GM19395 (cell line): ENCODE data around the gene MATR3.
"Not testable (repeated sequence)": the region's sequence is repeated elsewhere in the genome, so short reads cannot be mapped to it uniquely, and the experiment has no call there.

ENCODE experiments used
- ATAC-seq: cut with Tn5 transposase; IDR thresholded peaks from one replicate; pipeline ENCODE4 v1.9.1; 2021; ENCODE audit warnings: mild to moderate bottlenecking, moderate library complexity; ENCODE audit not compliant: unreplicated experiment

Gene MATR3

DNA sequence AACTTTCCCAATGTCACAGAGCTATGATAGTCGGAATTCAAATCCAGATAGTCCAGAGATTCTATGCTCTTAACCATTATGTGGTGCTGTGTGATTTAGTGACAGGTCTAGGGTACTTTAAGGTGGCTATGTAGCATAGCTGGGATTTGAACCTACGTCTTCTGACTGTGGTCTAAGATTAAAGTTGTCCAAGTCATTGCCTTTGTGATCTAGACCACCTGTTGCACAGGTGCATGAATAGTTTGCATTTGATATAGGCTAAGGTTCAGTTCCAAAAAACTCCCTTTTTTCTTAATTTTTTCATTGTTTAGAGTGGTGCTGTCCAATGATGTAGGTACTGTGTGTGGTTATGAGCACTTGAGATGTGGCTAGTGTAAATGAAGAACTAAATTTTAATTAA is 50.6 kb downstream of the MATR3 start:
- ATAC-seq: no peak

DNA sequence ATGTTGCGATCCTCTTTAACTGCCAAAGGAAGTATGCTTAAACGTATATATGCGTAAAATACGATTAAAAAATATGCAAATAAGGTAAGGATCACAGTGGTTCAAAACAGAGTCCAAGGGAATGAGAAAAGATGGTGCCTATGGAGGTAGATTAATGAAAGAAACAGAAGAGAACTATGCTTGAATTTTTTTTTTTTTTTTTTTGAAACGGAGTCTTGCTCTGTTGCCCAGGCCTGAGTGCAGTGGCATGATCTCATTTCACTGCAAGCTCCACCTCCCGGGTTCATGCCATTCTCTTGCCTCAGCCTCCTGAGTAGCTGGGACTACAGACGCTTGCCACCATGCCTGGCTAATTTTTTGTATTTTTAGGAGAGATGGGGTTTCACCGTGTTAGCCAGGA is 51.9 kb downstream of the MATR3 start:
- ATAC-seq: not testable (repeated sequence)

- not testable (repeated sequence) for ATAC-seq
Observed at GRCh38 chr5:139347863-139348262, 54.3 kb downstream of the MATR3 start.

- ATAC-seq: no peak
Observed at GRCh38 chr5:139354186-139354585, 60.6 kb downstream of the MATR3 start.

- ATAC-seq: not testable (repeated sequence)
Observed at GRCh38 chr5:139355900-139356299, 62.4 kb downstream of the MATR3 start.

DNA sequence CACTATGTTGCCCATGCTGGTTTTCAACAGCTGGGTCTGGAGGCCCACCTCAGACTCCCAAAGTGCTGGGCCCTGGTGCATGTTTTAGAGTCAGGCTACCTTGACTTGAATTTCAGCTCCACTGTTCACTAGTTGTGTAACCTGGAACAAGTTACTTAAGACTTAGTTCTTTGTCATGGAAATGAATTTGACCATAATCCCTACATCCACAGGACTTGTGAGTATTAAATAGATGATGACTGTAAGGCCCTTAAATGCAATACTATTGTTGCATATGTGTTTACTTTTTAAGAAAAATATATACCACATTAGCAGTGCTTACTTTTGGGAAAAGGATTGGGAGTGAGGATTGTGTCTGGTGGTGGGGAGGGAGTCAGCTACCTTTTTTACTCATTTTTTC is 64.5 kb downstream of the MATR3 start:
- no peak for ATAC-seq

DNA sequence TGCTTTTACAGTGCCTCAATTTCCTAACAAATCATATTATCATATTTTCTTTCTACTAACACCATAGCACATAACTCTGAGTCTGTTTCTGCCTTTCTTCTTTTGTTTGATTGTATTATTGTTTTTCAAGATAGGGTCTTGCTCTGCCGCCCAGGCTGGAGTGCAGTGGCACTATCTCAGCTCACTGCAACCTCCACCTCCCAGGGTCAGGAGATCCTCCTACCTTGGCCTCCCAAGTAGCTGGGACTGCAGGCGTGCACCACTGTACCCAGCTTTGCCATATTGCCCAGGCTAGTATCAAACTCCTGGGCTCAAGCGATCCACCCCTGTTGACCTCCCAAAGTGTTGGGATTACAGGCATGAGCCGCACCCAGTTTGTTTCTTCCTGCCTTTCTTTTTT is 66.8 kb downstream of the MATR3 start:
- ATAC-seq: no peak

- ATAC-seq: no peak
Observed at GRCh38 chr5:139361835-139362429, 68.4 kb downstream of the MATR3 start.

DNA sequence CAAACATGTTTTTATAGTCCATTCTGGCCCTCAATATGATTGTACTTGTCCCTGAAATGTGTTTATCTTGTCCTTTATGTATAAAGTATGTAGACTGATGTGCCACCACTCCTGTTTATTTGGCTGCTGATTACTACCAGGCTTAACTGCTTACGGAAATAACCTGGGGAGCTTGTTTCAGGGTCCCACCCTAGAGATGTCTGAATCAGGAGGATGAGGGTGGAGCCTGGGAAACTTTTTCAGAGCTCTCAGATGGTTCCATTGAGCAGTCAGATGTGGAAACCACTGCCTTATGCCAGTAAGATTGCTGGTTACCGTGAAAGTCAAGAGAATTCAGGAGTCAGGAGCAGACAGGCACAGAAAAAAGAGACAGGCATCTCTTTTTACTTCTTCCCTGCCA is 70.4 kb downstream of the MATR3 start:
- ATAC-seq: no peak

DNA sequence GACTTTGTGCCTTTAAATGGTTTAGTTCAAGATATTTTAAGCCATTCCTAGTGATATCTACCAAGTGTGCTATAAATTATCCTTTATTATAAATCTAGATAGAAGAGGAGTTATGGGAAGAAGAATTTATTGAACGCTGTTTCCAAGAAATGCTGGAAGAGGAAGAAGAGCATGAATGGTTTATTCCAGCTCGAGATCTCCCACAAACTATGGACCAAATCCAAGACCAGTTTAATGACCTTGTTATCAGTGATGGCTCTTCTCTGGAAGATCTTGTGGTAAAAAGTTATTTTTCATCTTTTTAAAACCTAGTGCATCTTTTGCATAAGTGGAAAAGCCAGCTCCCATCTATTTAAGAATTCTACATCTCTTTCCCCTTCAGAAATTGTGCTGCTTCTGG is 70.9 kb downstream of the MATR3 start:
- ATAC-seq: no peak

DNA sequence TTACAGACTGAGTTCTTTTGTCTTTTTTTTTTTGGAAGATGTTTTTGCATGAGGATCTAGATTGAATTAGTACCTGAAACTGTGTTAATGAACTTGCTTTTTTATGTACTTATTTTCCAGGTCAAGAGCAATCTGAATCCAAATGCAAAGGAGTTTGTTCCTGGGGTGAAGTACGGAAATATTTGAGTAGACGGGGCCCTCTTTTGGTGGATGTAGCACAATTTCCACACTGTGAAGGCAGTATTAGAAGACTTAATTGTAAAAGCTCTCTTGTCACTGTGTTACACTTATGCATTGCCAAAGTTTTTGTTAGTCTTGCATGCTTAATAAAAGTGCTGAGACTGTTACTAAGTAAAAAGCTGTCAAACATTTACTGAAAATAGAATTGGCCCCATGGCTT is 75.1 kb downstream of the MATR3 start:
- no peak for ATAC-seq

DNA sequence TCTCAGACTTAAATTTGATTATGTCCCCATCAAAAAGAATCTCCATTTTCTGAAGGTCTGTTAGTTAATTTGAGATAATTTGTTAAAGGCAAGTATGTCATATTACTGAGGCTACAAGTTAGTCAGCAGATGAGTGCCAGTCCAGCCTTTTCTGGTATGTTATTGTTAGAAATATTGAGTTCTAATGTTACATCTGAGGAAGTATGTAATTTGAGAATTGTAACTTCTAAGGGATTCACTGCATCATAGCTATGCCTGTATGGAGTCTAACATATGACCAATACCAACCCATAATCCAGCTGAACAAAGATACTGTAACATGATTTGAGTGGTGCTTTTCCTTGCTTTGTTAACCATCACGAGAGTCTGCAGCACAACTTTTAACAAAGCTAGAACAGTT is 75.6 kb downstream of the MATR3 start:
- no peak for ATAC-seq

- ATAC-seq: no peak
Observed at GRCh38 chr5:139371482-139372435, 78.2 kb downstream of the MATR3 start.

GRCh38 chr5:139374909-139375308 is 81.4 kb downstream of the MATR3 start:
- ATAC-seq: no peak

DNA sequence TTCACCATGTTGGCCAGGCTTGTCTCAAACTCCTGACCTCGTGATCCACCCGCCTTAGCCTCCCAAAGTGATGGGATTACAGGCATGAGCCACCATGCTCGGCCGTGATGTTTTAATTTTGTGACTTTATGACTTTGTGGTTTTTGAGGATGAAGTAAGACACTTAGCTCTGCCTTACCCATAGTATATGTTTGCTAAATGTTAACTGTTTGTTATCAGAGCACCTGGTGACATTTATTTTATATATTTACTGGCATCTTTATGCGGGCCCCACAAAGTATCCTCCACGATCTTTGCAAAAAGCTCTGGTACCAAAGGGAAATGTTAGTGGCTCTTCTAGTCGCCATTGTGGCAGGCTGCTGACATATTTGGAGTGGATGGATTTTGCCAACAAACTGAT is 82.8 kb downstream of the MATR3 start:
- no peak for ATAC-seq

DNA sequence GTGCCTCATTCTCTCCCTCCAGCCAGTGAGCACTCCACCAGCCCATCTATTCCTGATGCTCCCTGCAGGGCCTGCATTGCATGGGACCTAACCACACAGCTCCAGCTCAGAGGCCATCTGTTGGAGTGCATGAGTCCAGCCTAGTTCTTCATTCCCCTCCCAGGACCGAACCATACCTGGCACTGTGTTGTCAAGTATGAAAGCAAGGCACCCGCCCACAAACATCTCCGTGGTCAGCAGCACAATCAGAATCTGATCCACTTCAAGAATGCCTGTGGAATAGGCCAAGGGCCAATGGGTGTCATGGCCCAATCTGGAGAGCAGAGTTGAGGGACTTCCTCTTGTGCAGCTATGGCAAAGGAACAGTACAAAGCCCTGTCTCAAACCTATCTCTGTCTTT is 83.7 kb downstream of the MATR3 start:
- ATAC-seq: no peak

- ATAC-seq: no peak
Observed at GRCh38 chr5:139378101-139378825, 84.7 kb downstream of the MATR3 start.

DNA sequence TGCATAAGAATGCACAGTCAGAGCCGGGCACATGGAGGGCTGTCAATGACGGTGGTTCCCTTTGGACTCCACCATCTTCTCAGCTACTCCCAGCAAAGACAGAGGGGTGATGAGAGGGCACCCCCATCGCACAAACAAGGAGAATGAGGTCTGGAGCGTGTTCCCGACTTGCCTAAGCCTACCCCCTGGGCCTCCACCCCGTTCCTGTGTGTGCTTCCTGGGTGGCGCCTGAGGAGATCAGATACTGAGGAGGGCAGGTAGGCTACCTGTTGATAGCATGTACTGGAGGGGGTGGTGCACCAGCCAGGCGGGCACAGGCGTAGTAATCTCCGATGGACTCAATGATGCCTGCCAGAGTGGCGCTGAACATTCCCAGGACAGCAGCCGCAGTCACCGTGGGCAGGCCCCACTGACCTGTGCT is 85.4 kb downstream of the MATR3 start:
- ATAC-seq: no peak

DNA sequence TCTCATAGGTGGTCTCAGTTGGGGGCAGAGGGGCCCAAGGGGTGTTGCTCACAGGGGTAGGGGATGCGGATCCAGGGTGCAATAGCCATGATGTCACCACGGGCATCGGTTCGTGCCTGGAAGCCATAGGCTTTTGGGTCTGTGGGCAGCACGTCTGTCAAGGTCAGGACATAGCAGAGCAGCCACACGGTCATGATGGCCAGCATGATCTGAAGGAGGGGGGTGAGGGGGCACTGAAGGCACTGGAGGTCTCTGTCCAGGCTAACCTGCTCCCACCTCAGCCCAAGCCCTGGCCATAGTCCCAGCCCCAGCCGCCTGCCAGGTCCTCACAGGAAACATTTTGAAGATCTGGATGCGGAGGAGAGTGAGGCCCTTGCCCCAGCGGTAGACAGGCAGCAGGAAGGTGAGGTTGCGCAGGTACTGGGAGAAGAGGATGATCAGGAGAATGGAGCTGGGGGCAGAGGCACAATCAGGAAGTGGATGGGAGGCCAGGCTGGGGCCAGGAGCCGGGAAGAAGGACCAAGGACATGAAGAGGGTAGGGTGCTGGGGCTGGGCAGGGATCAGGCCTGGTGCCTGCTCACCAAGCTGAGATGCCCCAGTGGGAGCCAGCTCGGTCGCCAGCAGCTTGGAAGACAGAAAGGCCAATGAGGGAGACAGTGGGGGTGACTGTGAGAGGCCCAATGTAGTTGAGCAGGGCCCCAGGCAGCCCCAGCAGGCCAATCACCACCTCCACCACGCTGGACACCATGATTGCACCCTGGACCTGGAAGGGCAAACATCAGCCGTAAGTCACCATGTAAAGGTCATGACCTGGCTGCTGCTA is 86.3 kb downstream of the MATR3 start:
- no peak for ATAC-seq
